Stimulated activated CD4-positive, alpha-beta T cell treated with anti-CD3 and anti-CD28 coated beads, Interleukin-15, amount 100 ng/mL, for 1 hour (primary cell): ENCODE measurements around the gene AMOTL2.

Experiments
- DNase-seq, 2 donors: peaks; one replicate each; pipeline ENCODE4 v3.0.0-alpha.2; 2020; ENCODE audit warnings: low read depth in 1 of 2, low spot score in 1 of 2

AMOTL2 gene

GRCh38 chr3:134353831-134354611, 20.2 kb downstream of the AMOTL2 start:
- no peak for DNase-seq

GRCh38 chr3:134353171-134353825, 20.9 kb downstream of the AMOTL2 start:
- no peak for DNase-seq

- DNase-seq, result no peak
Measured at GRCh38 chr3:134352031-134352671, 22.1 kb downstream of the AMOTL2 start.

GRCh38 chr3:134351427-134351826, 22.8 kb downstream of the AMOTL2 start:
- no peak for DNase-seq

GRCh38 chr3:134350861-134351311, 23.4 kb downstream of the AMOTL2 start:
- DNase-seq, result no peak

GRCh38 chr3:134350266-134350665, 24.0 kb downstream of the AMOTL2 start:
- DNase-seq, result no peak

GRCh38 chr3:134348524-134348923, 25.7 kb downstream of the AMOTL2 start:
- DNase-seq, result no peak

GRCh38 chr3:134347551-134347950, 26.7 kb downstream of the AMOTL2 start:
- DNase-seq, result no peak

- no peak for DNase-seq
Measured at GRCh38 chr3:134346744-134347143, 27.5 kb downstream of the AMOTL2 start.

- no peak for DNase-seq
Measured at GRCh38 chr3:134345202-134345601, 29.0 kb downstream of the AMOTL2 start.

GRCh38 chr3:134344560-134344959, 29.7 kb downstream of the AMOTL2 start:
- DNase-seq, result no peak

- no peak for DNase-seq
Measured at GRCh38 chr3:134342259-134342658, 32.0 kb downstream of the AMOTL2 start.

- no peak for DNase-seq
Measured at GRCh38 chr3:134341389-134341788, 32.9 kb downstream of the AMOTL2 start.

GRCh38 chr3:134340982-134341365, 33.3 kb downstream of the AMOTL2 start:
- DNase-seq, result no peak

- DNase-seq, result no peak
Measured at GRCh38 chr3:134340362-134340981, 33.8 kb downstream of the AMOTL2 start.

GRCh38 chr3:134339913-134340312, 34.3 kb downstream of the AMOTL2 start:
- DNase-seq, result no peak

GRCh38 chr3:134339331-134339730, 34.9 kb downstream of the AMOTL2 start:
- DNase-seq, result no peak

GRCh38 chr3:134338516-134339261, 35.6 kb downstream of the AMOTL2 start:
- DNase-seq, result no peak

GRCh38 chr3:134338201-134338512, 36.1 kb downstream of the AMOTL2 start:
- no peak for DNase-seq

- DNase-seq, result no peak
Measured at GRCh38 chr3:134337511-134338200, 36.6 kb downstream of the AMOTL2 start.

- no peak for DNase-seq
Measured at GRCh38 chr3:134337071-134337482, 37.2 kb downstream of the AMOTL2 start.
